ENCODE data around the gene PCCA.
"Not testable (repeated sequence)": the region's sequence is repeated elsewhere in the genome, so short reads cannot be mapped to it uniquely, and the experiment has no call there.

Gene PCCA

GRCh38 chr13:100315522-100315921 lies 226.6 kb downstream of the PCCA start:
- no peak for DNase-seq

- not testable (repeated sequence) for DNase-seq
Observed at GRCh38 chr13:100318473-100318872, 229.6 kb downstream of the PCCA start.

GRCh38 chr13:100323937-100324336 lies 235.0 kb downstream of the PCCA start:
- no peak for DNase-seq

- DNase-seq, result no peak
Observed at GRCh38 chr13:100330662-100331061, 241.8 kb downstream of the PCCA start.

- DNase-seq, result no peak
Observed at GRCh38 chr13:100333141-100333540, 244.2 kb downstream of the PCCA start.

- no peak for DNase-seq
Observed at GRCh38 chr13:100334214-100334613, 245.3 kb downstream of the PCCA start.

GRCh38 chr13:100336795-100337516 lies 248.1 kb downstream of the PCCA start:
- no peak for DNase-seq

GRCh38 chr13:100338275-100338674 lies 249.4 kb downstream of the PCCA start:
- no peak for DNase-seq

GRCh38 chr13:100339411-100339940 lies 250.6 kb downstream of the PCCA start:
- DNase-seq, result no peak

GRCh38 chr13:100340865-100341264 lies 252.0 kb downstream of the PCCA start:
- DNase-seq, result no peak

- no peak for DNase-seq
Observed at GRCh38 chr13:100341327-100341726, 252.4 kb downstream of the PCCA start.

GRCh38 chr13:100344544-100344943 lies 255.7 kb downstream of the PCCA start:
- no peak for DNase-seq

- DNase-seq, result no peak
Observed at GRCh38 chr13:100347968-100348367, 259.1 kb downstream of the PCCA start.

- DNase-seq, result no peak
Observed at GRCh38 chr13:100349594-100349993, 260.7 kb downstream of the PCCA start.

GRCh38 chr13:100350601-100351000 lies 261.7 kb downstream of the PCCA start:
- DNase-seq, result no peak

GRCh38 chr13:100356426-100356825 lies 267.5 kb downstream of the PCCA start:
- DNase-seq, result no peak

- no peak for DNase-seq
Observed at GRCh38 chr13:100356889-100357288, 268.0 kb downstream of the PCCA start.

GRCh38 chr13:100357764-100358163 lies 268.9 kb downstream of the PCCA start:
- DNase-seq, result no peak

GRCh38 chr13:100361504-100361903 lies 272.6 kb downstream of the PCCA start:
- no peak for DNase-seq

- no peak for DNase-seq
Observed at GRCh38 chr13:100362371-100362770, 273.5 kb downstream of the PCCA start.

GRCh38 chr13:100362781-100363180 lies 273.9 kb downstream of the PCCA start:
- DNase-seq, result no peak

GRCh38 chr13:100363285-100363711 lies 274.4 kb downstream of the PCCA start:
- DNase-seq, result no peak

GRCh38 chr13:100363874-100364273 lies 275.0 kb downstream of the PCCA start:
- DNase-seq, result no peak

GRCh38 chr13:100364591-100364990 lies 275.7 kb downstream of the PCCA start:
- DNase-seq, result no peak

GRCh38 chr13:100365680-100366079 lies 276.8 kb downstream of the PCCA start:
- DNase-seq, result no peak

All from NCI-H187 (cell line).